ENCODE data around the gene CARS2.

- TF ChIP-seq RARB (CRISPR knock-in tag; IDR thresholded peaks at IDR 0.05) (no peak), SNAI2 (CRISPR knock-in tag; IDR thresholded peaks at IDR 0.05) (no peak), CSDC2 (CRISPR knock-in tag; IDR thresholded peaks at IDR 0.05) (no peak), ARNTL (CRISPR knock-in tag; IDR thresholded peaks at IDR 0.05; ENCODE audit: borderline replicate concordance, low read depth) (no peak), PPARA (CRISPR knock-in tag; IDR thresholded peaks at IDR 0.05; ENCODE audit: borderline replicate concordance) (no peak), ZFP3 (CRISPR knock-in tag; IDR thresholded peaks at IDR 0.05) (no peak), BACH2 (CRISPR knock-in tag; IDR thresholded peaks at IDR 0.05; ENCODE audit: borderline replicate concordance) (no peak), GLIS3 (CRISPR knock-in tag; IDR thresholded peaks at IDR 0.05) (no peak), ZFP30 (CRISPR knock-in tag; IDR thresholded peaks at IDR 0.05) (no peak), ESRRG (CRISPR knock-in tag; IDR thresholded peaks at IDR 0.05) (no peak)
- TF ChIP-seq, protein P1, sequence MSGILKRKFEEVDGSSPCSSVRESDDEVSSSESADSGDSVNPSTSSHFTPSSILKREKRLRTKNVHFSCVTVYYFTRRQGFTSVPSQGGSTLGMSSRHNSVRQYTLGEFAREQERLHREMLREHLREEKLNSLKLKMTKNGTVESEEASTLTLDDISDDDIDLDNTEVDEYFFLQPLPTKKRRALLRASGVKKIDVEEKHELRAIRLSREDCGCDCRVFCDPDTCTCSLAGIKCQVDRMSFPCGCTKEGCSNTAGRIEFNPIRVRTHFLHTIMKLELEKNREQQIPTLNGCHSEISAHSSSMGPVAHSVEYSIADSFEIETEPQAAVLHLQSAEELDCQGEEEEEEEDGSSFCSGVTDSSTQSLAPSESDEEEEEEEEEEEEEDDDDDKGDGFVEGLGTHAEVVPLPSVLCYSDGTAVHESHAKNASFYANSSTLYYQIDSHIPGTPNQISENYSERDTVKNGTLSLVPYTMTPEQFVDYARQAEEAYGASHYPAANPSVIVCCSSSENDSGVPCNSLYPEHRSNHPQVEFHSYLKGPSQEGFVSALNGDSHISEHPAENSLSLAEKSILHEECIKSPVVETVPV (CRISPR knock-in tag; IDR thresholded peaks at IDR 0.05), result no peak
- TF ChIP-seq, protein P2, sequence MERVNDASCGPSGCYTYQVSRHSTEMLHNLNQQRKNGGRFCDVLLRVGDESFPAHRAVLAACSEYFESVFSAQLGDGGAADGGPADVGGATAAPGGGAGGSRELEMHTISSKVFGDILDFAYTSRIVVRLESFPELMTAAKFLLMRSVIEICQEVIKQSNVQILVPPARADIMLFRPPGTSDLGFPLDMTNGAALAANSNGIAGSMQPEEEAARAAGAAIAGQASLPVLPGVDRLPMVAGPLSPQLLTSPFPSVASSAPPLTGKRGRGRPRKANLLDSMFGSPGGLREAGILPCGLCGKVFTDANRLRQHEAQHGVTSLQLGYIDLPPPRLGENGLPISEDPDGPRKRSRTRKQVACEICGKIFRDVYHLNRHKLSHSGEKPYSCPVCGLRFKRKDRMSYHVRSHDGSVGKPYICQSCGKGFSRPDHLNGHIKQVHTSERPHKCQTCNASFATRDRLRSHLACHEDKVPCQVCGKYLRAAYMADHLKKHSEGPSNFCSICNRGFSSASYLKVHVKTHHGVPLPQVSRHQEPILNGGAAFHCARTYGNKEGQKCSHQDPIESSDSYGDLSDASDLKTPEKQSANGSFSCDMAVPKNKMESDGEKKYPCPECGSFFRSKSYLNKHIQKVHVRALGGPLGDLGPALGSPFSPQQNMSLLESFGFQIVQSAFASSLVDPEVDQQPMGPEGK (CRISPR knock-in tag; IDR thresholded peaks at IDR 0.05; ENCODE audit: borderline replicate concordance), result no peak
- TF ChIP-seq, protein P3, sequence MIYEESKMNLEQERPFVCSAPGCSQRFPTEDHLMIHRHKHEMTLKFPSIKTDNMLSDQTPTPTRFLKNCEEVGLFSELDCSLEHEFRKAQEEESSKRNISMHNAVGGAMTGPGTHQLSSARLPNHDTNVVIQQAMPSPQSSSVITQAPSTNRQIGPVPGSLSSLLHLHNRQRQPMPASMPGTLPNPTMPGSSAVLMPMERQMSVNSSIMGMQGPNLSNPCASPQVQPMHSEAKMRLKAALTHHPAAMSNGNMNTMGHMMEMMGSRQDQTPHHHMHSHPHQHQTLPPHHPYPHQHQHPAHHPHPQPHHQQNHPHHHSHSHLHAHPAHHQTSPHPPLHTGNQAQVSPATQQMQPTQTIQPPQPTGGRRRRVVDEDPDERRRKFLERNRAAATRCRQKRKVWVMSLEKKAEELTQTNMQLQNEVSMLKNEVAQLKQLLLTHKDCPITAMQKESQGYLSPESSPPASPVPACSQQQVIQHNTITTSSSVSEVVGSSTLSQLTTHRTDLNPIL (CRISPR knock-in tag; IDR thresholded peaks at IDR 0.05; ENCODE audit: low read depth), result no peak
Measured at GRCh38 chr13:110662091-110662490, 43.8 kb downstream of the CARS2 start.
